WI38 (cell line): ENCODE data around the gene APBB1IP.
"Not testable (repeated sequence)": the region's sequence is repeated elsewhere in the genome, so short reads cannot be mapped to it uniquely, and the experiment has no call there.

ENCODE experiments used
- H3K4me3 ChIP-seq: 2 replicates; pipeline ENCODE4 v1.5.1; 2011; ENCODE audit warnings: low read depth, mild to moderate bottlenecking, control low read depth, low read length
- TF ChIP-seq, protein P1 (sequence below): IDR thresholded peaks from 2 replicates; pipeline ENCODE4 v1.5.1; 2012; ENCODE audit warnings: low read depth, mild to moderate bottlenecking, control low read depth, low read length

Gene APBB1IP

GRCh38 chr10:26468291-26468690 is 30.1 kb downstream of the APBB1IP start:
- H3K4me3 ChIP-seq: no peak overlapping the region
- TF ChIP-seq, protein P1, sequence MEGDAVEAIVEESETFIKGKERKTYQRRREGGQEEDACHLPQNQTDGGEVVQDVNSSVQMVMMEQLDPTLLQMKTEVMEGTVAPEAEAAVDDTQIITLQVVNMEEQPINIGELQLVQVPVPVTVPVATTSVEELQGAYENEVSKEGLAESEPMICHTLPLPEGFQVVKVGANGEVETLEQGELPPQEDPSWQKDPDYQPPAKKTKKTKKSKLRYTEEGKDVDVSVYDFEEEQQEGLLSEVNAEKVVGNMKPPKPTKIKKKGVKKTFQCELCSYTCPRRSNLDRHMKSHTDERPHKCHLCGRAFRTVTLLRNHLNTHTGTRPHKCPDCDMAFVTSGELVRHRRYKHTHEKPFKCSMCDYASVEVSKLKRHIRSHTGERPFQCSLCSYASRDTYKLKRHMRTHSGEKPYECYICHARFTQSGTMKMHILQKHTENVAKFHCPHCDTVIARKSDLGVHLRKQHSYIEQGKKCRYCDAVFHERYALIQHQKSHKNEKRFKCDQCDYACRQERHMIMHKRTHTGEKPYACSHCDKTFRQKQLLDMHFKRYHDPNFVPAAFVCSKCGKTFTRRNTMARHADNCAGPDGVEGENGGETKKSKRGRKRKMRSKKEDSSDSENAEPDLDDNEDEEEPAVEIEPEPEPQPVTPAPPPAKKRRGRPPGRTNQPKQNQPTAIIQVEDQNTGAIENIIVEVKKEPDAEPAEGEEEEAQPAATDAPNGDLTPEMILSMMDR: no peak

DNA sequence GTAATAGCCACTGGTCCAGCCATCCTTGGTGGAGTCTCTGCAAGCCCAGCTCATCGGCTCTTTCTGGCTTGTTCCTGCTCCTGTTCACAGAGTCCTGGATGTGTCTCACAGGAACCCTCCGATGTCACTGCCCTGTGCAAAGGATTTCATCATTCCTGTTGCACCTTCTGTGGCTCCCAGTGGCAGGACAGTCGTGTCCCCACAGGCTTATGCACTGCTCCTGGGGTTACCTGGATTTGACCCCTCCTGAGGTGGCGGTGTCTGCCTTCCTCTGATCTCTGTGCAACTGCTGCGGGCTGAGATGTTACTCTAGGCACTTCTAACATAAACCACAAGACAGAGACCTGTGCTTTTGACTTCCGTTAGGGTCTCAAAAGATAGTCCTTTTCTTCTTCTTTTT is 30.6 kb downstream of the APBB1IP start:
- H3K4me3 ChIP-seq: no peak overlapping the region
- TF ChIP-seq, protein P1: no peak

DNA sequence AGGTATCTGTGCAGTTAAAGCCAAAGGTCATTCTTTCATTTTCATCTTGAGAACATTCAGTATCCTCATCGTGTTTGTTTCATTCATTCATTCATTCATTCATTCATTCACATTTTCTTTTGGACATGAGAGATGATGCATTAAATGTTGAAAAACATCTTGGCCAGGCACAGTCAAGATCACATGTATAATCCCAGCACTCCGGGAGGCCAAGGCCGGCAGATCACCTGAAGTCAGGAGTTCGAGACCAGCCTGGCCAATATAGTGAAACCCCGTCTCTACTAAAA is 34.3 kb downstream of the APBB1IP start:
- TF ChIP-seq, protein P1: no peak
- no peak overlapping the region for H3K4me3 ChIP-seq

- TF ChIP-seq, protein P1: no peak
- H3K4me3 ChIP-seq: no peak overlapping the region
Observed at GRCh38 chr10:26474026-26474425, 35.9 kb downstream of the APBB1IP start.

DNA sequence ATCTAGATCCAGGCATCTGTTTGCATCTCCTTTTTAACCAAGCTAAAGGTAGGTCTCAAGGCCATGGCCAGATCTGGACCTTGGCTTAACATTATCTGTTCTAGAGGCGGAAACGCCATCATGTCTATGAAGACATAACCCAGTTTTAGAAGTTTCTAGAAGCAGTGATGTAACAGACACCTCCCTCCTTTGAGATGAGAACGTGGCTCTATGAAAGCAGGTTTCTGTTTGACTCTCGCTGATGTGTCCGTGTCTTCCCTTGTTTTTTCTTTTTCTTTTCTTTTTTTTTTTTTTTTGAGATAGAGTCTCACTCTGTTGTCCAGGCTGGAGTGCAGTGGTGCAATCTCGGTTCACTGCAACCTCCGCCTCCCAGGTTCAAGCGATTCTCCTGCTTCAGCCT is 36.7 kb downstream of the APBB1IP start:
- not testable (repeated sequence) for H3K4me3 ChIP-seq

DNA sequence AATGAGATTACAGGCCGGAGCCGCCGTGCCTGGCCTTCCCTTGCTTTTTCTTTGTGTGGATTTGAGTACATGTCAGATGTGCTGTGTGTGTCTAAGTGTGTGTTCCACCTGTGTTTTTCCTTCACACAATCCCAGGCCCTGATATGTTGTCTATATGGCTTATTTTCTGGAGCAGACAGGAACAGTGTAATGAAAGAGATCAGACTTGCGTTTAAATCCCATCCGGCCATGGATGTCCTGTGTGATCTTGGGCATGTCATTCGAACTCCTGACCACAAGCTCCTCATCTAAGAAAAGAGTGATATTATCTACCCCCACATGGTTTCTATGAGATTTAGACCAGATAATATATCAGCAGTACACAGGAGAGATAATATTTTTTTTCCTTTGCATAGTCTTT is 37.2 kb downstream of the APBB1IP start:
- no peak overlapping the region for H3K4me3 ChIP-seq
- TF ChIP-seq, protein P1: no peak

GRCh38 chr10:26477501-26477900 is 39.4 kb downstream of the APBB1IP start:
- TF ChIP-seq, protein P1: no peak
- no peak overlapping the region for H3K4me3 ChIP-seq

DNA sequence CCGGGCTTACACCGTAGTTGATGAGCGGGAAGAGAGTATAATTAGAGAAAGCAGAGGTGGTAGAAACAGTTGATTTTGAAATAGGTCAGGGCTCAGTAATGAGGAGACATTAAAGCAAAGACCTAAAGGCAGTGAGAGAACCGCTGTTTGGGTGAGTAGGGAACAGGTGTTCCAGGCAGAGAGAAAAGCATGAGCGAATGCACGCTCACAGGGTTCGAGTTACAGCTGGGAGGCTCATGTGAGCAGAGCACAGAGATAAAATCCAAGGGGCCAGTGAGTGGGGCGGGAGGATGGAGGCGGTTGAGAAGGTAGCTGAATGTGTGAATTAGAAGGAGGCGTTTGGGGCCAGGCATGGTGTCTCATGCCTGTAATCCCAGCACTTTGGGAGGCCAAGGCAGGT is 39.9 kb downstream of the APBB1IP start:
- no peak overlapping the region for H3K4me3 ChIP-seq
- TF ChIP-seq, protein P1: no peak
